ENCODE data around the gene VSTM2L.

VSTM2L gene

DNA sequence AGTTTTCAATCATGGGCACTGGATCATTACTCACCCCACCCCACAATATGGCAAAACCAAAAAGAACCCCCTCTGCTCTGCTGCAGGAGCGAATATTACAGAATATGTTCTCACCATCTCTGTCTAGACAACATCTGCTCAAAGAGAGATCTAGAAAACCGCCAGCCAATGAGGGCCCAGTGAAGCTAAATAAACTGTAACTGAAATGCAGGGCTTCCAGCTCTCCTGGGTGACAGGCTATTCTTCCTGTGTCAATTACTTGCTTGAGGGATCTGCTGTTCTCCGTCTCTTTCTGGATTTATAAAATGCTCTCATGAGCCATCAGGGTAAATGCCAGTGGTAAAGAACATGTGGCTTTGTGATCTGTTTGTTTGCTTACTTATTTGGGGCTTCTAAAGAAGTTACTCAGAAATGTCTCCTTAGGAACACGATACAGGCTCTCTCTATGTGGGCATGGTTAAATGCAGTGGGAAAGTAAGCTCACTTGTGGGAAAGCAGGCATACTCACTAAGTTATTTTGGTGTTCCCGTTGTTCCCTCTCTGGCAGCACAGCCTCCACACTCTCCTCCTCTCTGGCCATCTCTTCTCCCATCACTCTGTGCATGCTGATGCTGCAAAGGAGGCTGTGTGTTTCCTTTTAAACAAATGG lies 85.5 kb downstream of the VSTM2L start:
- no peak for DNase-seq (ENCODE audit: low spot score)

- DNase-seq (ENCODE audit: low spot score): no peak
These were observed 86.8 kb downstream of the VSTM2L start for GRCh38 chr20:37989601-37990295.

DNA sequence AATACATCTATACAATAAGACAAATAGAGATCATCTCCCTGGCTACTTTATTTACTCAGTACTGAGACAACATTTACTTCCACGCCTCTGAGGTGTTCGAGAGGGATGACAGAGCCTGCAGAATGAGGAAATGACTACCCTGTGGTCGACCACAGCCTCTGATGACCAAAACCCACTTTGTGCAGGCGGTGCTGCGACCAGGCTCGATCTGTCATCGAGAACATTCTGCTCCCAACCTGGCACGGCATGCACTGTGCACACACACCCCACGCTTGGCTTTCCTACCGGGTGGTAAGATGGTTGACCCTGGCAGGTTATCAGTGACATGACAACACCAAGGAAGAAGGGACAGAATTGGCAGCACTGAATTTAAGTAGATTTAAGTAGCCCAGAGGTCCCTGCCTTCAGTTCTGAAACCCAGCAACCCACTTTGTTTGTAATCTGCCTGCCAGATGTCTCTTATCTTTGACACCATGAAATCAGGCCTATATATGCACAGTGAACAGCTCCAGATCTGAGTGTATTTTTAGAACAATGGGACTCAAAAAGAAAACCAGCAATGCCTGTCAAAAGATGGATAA lies 87.7 kb downstream of the VSTM2L start:
- peak; percentile 48 for DNase-seq (ENCODE audit: low spot score)

GRCh38 chr20:37991157-37991866 lies 88.4 kb downstream of the VSTM2L start:
- DNase-seq (ENCODE audit: low spot score): no peak

- no peak for DNase-seq (ENCODE audit: low spot score)
These were observed 89.0 kb downstream of the VSTM2L start for GRCh38 chr20:37991908-37992307.

GRCh38 chr20:37992802-37993409 lies 90.0 kb downstream of the VSTM2L start:
- DNase-seq (ENCODE audit: low spot score): peak; percentile 71

DNA sequence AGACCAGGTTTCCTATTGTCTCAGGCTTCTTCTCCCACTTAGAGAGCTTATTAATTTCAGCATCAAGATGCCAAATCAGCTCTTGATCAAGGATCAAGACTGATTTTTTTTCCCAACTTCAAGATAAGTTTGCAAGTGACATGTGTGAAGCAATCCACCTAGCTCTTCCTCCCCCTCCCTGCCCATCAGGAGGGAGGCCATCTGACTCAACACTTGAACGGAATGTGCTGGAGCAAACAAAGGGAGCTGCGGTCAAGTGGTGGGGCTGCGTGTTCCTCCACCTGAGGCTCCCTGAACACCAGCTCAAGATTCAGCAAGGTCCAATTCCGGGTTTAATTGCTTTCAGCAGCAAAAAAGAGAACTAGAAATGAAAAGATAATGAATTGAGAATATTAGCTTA lies 91.6 kb downstream of the VSTM2L start:
- no peak for DNase-seq (ENCODE audit: low spot score)
